Epidermal melanocyte (primary cell): Measurements from ENCODE around the gene FAM204A.

ENCODE experiments used
- DNase-seq: peaks from one replicate; pipeline ENCODE4 v3.0.0; 2011; ENCODE audit warnings: low spot score; ENCODE audit not compliant: insufficient read length

Gene FAM204A

GRCh38 chr10:118332236-118332635 lies 9.9 kb downstream of the FAM204A start:
- DNase-seq = no peak

GRCh38 chr10:118330295-118331076 lies 11.6 kb downstream of the FAM204A start:
- no peak for DNase-seq

GRCh38 chr10:118324140-118324539 lies 18.0 kb downstream of the FAM204A start:
- DNase-seq = no peak

- no peak for DNase-seq
Measured at GRCh38 chr10:118321724-118322575, 20.2 kb downstream of the FAM204A start.

GRCh38 chr10:118315629-118316028 lies 26.5 kb downstream of the FAM204A start:
- no peak for DNase-seq

GRCh38 chr10:118314882-118315281 lies 27.2 kb downstream of the FAM204A start:
- DNase-seq = no peak

- no peak for DNase-seq
Measured at GRCh38 chr10:118311505-118311904, 30.6 kb downstream of the FAM204A start.

- DNase-seq = no peak
Measured at GRCh38 chr10:118310822-118311221, 31.3 kb downstream of the FAM204A start.

- no peak for DNase-seq
Measured at GRCh38 chr10:118309911-118310310, 32.2 kb downstream of the FAM204A start.

- no peak for DNase-seq
Measured at GRCh38 chr10:118308664-118309063, 33.5 kb downstream of the FAM204A start.

- no peak for DNase-seq
Measured at GRCh38 chr10:118307859-118308258, 34.3 kb downstream of the FAM204A start.

GRCh38 chr10:118307220-118307619 lies 34.9 kb downstream of the FAM204A start:
- DNase-seq = no peak

- DNase-seq = no peak
Measured at GRCh38 chr10:118305730-118306129, 36.4 kb downstream of the FAM204A start.

GRCh38 chr10:118304521-118304920 lies 37.6 kb downstream of the FAM204A start:
- DNase-seq = no peak

- DNase-seq = no peak
Measured at GRCh38 chr10:118301211-118301610, 40.9 kb downstream of the FAM204A start.

GRCh38 chr10:118300320-118300719 lies 41.8 kb downstream of the FAM204A start:
- no peak for DNase-seq

GRCh38 chr10:118298787-118299186 lies 43.3 kb downstream of the FAM204A start:
- no peak for DNase-seq

- no peak for DNase-seq
Measured at GRCh38 chr10:118291122-118291521, 51.0 kb downstream of the FAM204A start.

GRCh38 chr10:118290471-118290995 lies 51.6 kb downstream of the FAM204A start:
- no peak for DNase-seq

- DNase-seq = no peak
Measured at GRCh38 chr10:118287076-118287806, 54.9 kb downstream of the FAM204A start.

GRCh38 chr10:118286051-118286838 lies 55.9 kb downstream of the FAM204A start:
- DNase-seq = no peak
